Activated naive CD4-positive, alpha-beta T cell treated with anti-CD3 and anti-CD28 coated beads, Interleukin-2, amount 50 U/mL, for 16 hours (primary cell): ENCODE measurements around the gene RNASE2.
A peak's percentile ranks its signal among the peaks of the same experiment; 100 is the strongest.
"Not testable (repeated sequence)": the region's sequence is repeated elsewhere in the genome, so short reads cannot be mapped to it uniquely, and the experiment has no call there.

Source experiments
- DNase-seq: peaks from one replicate; pipeline ENCODE4 v3.0.0-alpha.2; 2020

RNASE2 gene

GRCh38 chr14:20982646-20983369 is 27.5 kb downstream of the RNASE2 start:
- DNase-seq: no peak

DNA sequence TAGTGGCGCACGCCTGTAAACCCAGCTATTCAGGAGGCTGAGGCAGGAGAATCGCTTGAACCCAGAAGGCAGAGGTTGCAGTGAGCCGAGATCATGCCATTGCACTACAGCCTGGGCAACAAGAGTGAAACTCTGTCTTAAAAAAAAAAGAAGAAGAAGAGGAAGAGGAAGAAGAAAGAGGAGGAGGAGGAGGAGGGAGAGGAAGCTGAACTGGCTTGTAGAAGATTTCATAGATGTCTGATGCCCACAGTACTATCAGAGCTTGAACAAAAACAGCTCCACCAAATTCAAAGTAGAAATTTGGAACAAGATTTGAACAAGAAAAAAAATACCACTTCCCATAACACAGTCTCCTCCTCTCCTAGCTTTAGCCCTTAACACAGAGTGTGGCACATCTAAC is 30.4 kb downstream of the RNASE2 start:
- DNase-seq: not testable (repeated sequence)

GRCh38 chr14:20986811-20987210 is 31.5 kb downstream of the RNASE2 start:
- no peak for DNase-seq

DNA sequence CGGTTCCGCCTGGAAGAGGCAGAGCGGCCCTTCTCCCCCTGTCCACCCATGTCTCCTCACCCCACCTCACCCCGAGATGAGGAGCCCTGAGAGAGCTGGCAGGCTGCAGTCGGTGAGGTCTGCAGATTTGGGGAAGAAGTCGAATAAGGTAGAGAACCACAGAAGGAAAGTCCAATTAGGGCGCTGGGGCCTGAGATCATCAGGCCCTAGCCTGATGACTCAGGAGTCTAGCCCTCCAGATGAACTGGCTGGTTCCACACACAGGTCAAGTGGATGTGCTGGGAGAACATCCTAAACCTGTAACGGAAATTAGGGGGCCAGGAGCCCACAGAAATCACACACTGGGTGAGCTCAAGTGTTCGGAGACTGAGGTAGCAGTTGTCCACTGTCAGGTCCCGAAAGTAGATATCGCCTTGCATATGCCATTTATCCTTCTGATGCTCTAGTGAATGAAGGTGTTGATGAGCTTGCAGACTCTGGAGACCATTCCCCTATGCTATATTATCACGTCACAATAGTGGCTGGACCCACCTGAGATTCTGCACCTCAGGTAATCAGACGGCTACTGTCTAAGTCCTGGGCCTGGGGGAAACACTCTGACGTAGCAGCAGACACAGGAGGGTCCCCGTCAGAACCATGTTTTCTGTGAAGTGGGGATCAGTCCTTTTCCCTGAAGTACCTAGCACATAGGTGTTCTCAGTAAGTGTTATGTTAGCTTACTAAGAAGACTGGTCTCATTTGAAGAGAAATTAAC is 33.6 kb downstream of the RNASE2 start:
- no peak for DNase-seq

- DNase-seq: no peak
These were observed 34.1 kb downstream of the RNASE2 start for GRCh38 chr14:20989471-20989786.

- peak; percentile 89 for DNase-seq
These were observed 34.7 kb downstream of the RNASE2 start, which contains the start of gene METTL17 for GRCh38 chr14:20989787-20990600. Gene METTL17, plus strand, starts transcription at chr14:20989980. Its CDS starts 23 bp downstream, at chr14:20990003.

DNA sequence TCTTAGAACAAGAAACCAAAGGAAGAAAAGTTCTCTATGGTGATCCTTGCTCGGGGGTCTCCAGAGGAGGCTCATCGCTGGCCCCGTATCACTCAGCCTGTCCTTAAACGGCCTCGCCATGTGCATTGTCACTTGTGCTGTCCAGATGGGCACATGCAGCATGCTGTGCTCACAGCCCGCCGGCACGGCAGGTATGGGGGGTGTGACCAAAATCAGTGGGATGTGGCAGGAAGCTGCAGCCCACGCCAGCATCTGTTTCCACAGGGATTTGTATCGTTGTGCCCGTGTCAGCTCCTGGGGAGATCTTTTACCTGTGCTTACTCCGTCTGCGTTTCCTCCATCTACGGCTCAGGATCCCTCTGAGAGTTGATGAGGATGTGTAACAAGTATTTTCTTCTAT is 41.2 kb downstream of the RNASE2 start:
- no peak for DNase-seq

DNA sequence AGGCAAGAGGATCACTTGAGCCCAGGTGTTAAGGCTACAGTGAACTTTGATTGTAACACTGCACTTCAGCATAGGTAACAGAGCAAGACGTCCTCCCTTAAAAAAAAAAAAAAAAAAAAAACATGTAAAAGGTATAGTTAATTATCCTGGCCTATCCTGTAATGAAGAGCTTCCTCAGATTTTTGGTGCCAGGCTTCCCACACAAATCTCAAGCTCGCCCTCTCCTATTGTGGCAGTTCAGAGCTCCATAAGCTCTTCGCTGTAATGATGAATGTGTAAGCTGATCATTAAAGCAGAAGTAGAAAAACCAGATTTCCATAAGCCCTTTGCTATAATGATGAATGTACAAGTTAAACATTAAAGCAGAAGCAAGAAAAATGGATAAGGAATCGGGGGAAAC is 41.8 kb downstream of the RNASE2 start:
- DNase-seq: no peak

DNA sequence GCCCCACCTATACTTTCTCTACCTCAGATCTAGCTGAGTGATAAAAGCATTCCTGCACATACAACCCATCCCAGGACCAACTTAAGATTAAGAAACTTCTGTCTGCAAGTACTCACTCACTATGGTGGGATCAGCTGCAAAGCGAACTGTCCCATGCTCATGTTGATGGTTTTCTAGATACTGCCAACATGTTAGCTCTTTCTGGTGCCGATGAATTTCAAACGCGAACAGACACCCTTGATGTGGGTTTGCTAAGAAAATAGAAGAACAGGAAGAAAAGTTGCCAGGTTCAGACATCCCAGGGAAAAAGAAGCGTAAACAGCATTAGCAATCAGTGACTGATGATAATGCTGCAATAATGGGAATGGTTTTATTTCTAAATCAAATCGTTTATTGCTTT is 42.3 kb downstream of the RNASE2 start:
- DNase-seq: no peak

- no peak for DNase-seq
These were observed 42.9 kb downstream of the RNASE2 start for GRCh38 chr14:20998139-20998538.

DNA sequence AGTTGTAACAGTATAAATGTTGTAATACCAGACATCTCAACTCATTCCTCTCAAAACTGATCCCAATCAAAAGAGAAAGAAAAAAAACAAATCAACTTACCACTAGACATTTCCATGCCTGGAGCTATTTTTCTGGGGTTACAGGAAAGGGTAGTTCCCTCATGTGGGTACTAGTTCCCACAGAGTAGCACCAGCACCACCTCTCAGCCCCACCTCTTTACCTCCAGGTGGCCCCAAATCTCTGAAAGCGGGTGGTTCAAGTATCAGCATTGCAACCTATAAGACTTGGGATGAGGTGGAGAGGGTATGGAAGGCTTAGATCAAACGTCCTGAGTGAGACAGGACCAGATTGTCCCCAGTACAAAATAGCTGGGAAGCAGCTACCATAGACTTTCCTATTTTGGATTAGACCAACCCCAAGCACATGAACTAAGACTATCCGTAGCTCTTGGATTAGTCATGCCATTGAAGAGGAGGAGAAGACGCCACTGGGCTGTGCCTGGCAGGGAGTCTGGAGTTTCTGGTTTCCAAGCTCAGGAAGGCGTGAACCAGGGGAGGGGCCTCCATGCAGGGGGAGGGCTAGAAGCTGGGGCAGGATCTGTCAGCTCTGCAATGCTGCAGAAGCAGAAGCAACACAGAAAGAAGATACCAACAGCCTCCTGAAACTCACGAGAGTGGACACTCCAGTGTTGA is 43.5 kb downstream of the RNASE2 start, which contains the start of gene SLC39A2:
Gene SLC39A2, plus strand, starts transcription at position 620 of the 693 bp plus-strand sequence. CDS start 154 bp downstream, outside the sequence.
- no peak for DNase-seq

DNA sequence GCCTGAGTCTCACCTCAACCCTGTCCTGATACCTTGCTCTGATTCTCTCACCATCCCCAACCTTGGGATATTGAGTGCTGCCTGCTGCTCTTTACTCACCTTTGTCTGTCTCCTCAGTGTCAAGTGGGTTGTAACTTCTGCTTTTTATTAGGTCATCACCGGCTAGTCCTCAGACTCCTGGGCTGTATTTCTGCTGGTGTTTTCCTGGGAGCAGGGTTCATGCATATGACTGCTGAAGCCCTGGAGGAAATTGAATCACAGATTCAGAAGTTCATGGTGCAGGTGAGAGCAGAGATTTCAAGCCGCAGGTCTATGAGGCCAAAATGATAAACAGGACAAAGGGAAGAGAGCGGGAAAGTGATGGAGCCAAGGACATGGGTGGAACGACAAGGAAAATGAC is 44.3 kb downstream of the RNASE2 start:
- no peak for DNase-seq

- no peak for DNase-seq
These were observed 45.9 kb downstream of the RNASE2 start for GRCh38 chr14:21001218-21001617.

- no peak for DNase-seq
These were observed 48.6 kb downstream of the RNASE2 start for GRCh38 chr14:21003788-21004346.
